Measurements from ENCODE around the gene NMNAT3. TPM values are rescaled to one million over a fixed set of nuclear protein-coding genes. Genes with fewer than 3 reads are reported as not detected.

NMNAT3 gene
- total and polyA plus RNA-seq, 2 experiments from 2014 or later: 8.3 to 9.2 TPM

DNA sequence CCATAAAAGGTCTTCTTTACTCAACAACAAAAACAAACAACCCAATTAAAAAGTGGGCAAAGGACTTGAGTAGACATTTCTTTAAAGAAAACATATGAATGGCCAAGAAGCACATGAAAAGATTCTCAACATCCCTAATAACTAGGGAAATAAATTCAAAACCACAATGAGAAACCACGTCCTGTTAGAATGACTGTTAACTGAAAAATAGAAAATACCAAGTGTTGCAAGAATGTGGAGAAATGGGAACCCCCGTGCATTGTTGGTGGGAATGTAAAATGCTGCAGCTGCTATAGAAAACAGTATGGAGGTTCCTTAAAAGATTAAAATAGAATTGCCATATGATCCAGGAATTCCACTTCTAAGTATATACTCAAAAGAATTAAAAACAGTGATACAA lies 34.8 kb downstream of the NMNAT3 start:
- no peaks in the 10 kb centered on the region for H3K36me3 Mint-ChIP-seq (ENCODE audit: low read depth)
- TF ChIP-seq JUNB (IDR thresholded peaks at IDR 0.05; ENCODE audit: unreplicated experiment) (no peak), ZNF114 (CRISPR knock-in tag; IDR thresholded peaks at IDR 0.05) (no peak), EZH2 (IDR thresholded peaks at IDR 0.05; ENCODE audit: low read depth, unreplicated experiment) (no peak), NANOG (IDR thresholded peaks at IDR 0.05; ENCODE audit: borderline replicate concordance) (no peak), CREB1 (CRISPR knock-in tag; IDR thresholded peaks at IDR 0.05; ENCODE audit: low read depth) (no peak), CTCF (conservative IDR thresholded peaks at IDR 0.05; ENCODE audit: low read depth in 2 of 2) (no peak), POLR2AphosphoS5 (IDR thresholded peaks at IDR 0.05; ENCODE audit: low read depth) (no peak), ZNF331 (CRISPR knock-in tag; IDR thresholded peaks at IDR 0.05; ENCODE audit: low read depth) (no peak), ZNF462 (CRISPR knock-in tag; IDR thresholded peaks at IDR 0.05) (no peak), STAT1 (IDR thresholded peaks at IDR 0.05; ENCODE audit: unreplicated experiment) (no peak), ETS1 (IDR thresholded peaks at IDR 0.05) (no peak)
- TF ChIP-seq, protein P1, sequence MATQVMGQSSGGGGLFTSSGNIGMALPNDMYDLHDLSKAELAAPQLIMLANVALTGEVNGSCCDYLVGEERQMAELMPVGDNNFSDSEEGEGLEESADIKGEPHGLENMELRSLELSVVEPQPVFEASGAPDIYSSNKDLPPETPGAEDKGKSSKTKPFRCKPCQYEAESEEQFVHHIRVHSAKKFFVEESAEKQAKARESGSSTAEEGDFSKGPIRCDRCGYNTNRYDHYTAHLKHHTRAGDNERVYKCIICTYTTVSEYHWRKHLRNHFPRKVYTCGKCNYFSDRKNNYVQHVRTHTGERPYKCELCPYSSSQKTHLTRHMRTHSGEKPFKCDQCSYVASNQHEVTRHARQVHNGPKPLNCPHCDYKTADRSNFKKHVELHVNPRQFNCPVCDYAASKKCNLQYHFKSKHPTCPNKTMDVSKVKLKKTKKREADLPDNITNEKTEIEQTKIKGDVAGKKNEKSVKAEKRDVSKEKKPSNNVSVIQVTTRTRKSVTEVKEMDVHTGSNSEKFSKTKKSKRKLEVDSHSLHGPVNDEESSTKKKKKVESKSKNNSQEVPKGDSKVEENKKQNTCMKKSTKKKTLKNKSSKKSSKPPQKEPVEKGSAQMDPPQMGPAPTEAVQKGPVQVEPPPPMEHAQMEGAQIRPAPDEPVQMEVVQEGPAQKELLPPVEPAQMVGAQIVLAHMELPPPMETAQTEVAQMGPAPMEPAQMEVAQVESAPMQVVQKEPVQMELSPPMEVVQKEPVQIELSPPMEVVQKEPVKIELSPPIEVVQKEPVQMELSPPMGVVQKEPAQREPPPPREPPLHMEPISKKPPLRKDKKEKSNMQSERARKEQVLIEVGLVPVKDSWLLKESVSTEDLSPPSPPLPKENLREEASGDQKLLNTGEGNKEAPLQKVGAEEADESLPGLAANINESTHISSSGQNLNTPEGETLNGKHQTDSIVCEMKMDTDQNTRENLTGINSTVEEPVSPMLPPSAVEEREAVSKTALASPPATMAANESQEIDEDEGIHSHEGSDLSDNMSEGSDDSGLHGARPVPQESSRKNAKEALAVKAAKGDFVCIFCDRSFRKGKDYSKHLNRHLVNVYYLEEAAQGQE (IDR thresholded peaks at IDR 0.05; ENCODE audit: unreplicated experiment): no peak
- Histone ChIP-seq H4K20me1 (replicated peaks; ENCODE audit: insufficient read depth) (no peaks in the 10 kb centered on the region), H3K27me3 (ENCODE audit: insufficient read depth) (no peaks in the 10 kb centered on the region), H3F3A (replicated peaks; ENCODE audit: low read depth) (no peaks in the 10 kb centered on the region), H3K4me1 (ENCODE audit: insufficient read depth) (no peaks in the 10 kb centered on the region), H3K4me3 (no peak overlapping the region), H3K9me2 (ENCODE audit: insufficient read depth) (no peaks in the 10 kb centered on the region), H3K4me2 (no peak overlapping the region), H2AFZ (no peak overlapping the region), H3K36me3 (ENCODE audit: insufficient read depth) (no peaks in the 10 kb centered on the region), H3K27ac (ENCODE audit: low read depth) (no peak overlapping the region), H3K79me2 (replicated peaks; ENCODE audit: insufficient read depth) (no peaks in the 10 kb centered on the region)
- H3K4me1 Mint-ChIP-seq: no peaks in the 10 kb centered on the region
- no peaks in the 10 kb centered on the region for H3K9me3 Mint-ChIP-seq
- DNase-seq (ENCODE audit: low spot score): no peak
- no peak for ATAC-seq
- no peak overlapping the region for H3K4me3 Mint-ChIP-seq
- H3K27me3 Mint-ChIP-seq (ENCODE audit: insufficient read depth, low read depth, poor library complexity): no peaks in the 10 kb centered on the region
- no peak overlapping the region for H3K27ac Mint-ChIP-seq

Measured in GM23338 (cell line).